Parathyroid adenoma (tissue), 2 donors: Measurements from ENCODE around the gene ARMC12.
"Not testable (repeated sequence)": the region's sequence is repeated elsewhere in the genome, so short reads cannot be mapped to it uniquely, and the experiment has no call there.

Source experiments
- H2AFZ ChIP-seq: fragments of 300-600 bp; sonication (generic); one replicate; pipeline ENCODE4 v1.7.0; 2017; ENCODE audit warnings: antibody characterized with exemption, mild to moderate bottlenecking
- H3K27ac ChIP-seq: fragments of 300-600 bp; sonication (generic); one replicate; pipeline ENCODE4 v1.7.0; 2017
- H3K27me3 ChIP-seq: fragments of 300-600 bp; sonication (generic); one replicate; pipeline ENCODE4 v1.7.0; 2017; ENCODE audit warnings: low read length; ENCODE audit not compliant: control insufficient read depth, insufficient read depth
- H3K36me3 ChIP-seq: fragments of 300-600 bp; sonication (generic); one replicate; pipeline ENCODE4 v1.7.0; 2017; ENCODE audit warnings: low read length; ENCODE audit not compliant: control insufficient read depth, insufficient read depth
- H3K4me1 ChIP-seq: fragments of 300-600 bp; sonication (generic); one replicate; pipeline ENCODE4 v1.7.0; 2017; ENCODE audit warnings: control low read depth
- H3K4me2 ChIP-seq: fragments of 300-600 bp; sonication (generic); one replicate; pipeline ENCODE4 v1.7.0; 2017; ENCODE audit warnings: low read length
- H3K4me3 ChIP-seq: fragments of 300-600 bp; sonication (generic); one replicate; pipeline ENCODE4 v1.7.0; 2017; ENCODE audit warnings: low read depth, low read length
- H3K79me2 ChIP-seq: fragments of 300-600 bp; sonication (generic); one replicate; pipeline ENCODE4 v1.7.0; 2017; ENCODE audit warnings: control low read depth
- H3K9ac ChIP-seq: fragments of 300-600 bp; sonication (generic); one replicate; pipeline ENCODE4 v1.7.0; 2017; ENCODE audit warnings: mild to moderate bottlenecking
- H3K9me3 ChIP-seq: fragments of 300-600 bp; sonication (generic); one replicate; pipeline ENCODE4 v1.7.0; 2017; ENCODE audit warnings: low read length; ENCODE audit not compliant: control insufficient read depth
- TF ChIP-seq, protein P1 (sequence below): fragments of 300-600 bp; sonication (generic); IDR thresholded peaks from one replicate; pipeline ENCODE4 v1.7.0; 2017; ENCODE audit warnings: antibody characterized with exemption, mild to moderate bottlenecking
- donor health status: primary hyperparathyroidism.

ARMC12 gene, protein sequence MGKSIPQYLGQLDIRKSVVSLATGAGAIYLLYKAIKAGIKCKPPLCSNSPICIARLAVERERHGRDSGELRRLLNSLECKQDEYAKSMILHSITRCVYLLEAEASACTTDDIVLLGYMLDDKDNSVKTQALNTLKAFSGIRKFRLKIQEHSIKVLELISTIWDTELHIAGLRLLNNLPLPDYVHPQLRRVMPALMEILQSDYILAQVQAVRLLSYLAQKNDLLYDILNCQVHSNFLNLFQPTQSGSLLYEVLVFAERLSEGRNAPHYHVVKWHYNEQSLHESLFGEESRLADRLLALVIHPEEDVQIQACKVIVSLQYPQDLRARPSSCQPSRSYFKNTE

DNA sequence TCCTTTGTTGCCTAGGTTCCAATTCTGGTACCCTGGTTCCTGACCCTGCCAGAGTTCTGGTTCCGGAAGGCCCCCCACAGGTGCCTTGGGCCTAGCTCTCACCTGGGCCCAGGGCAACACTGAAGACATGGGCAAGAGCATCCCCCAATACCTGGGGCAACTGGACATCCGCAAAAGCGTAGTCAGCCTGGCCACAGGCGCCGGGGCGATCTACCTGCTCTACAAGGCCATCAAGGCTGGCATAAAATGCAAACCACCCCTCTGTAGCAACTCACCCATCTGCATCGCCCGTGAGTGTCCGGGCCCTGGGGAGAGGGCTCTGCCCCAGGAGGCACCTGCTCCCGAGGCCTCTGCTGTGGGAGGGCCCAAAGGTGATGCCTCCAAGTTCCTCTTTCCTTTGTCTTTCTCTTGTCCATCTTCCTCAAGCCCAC is at the start of gene ARMC12:
TSS of gene ARMC12 (plus strand) at position 51 of the 431 bp plus-strand sequence. CDS start at position 128, 77 bp downstream.
- H3K27ac ChIP-seq, result no peak within 1 kb of the TSS
- H2AFZ ChIP-seq, result peak within 1 kb of the TSS; percentile 21
- no peak within 1 kb of the TSS for H3K4me2 ChIP-seq
- H3K9ac ChIP-seq, result no peak within 1 kb of the TSS
- H3K9me3 ChIP-seq, result no peaks in the 10 kb centered on the region
- no peaks in the 10 kb centered on the region for H3K79me2 ChIP-seq
- no peaks in the 10 kb centered on the region for H3K36me3 ChIP-seq
- TF ChIP-seq, protein P1, sequence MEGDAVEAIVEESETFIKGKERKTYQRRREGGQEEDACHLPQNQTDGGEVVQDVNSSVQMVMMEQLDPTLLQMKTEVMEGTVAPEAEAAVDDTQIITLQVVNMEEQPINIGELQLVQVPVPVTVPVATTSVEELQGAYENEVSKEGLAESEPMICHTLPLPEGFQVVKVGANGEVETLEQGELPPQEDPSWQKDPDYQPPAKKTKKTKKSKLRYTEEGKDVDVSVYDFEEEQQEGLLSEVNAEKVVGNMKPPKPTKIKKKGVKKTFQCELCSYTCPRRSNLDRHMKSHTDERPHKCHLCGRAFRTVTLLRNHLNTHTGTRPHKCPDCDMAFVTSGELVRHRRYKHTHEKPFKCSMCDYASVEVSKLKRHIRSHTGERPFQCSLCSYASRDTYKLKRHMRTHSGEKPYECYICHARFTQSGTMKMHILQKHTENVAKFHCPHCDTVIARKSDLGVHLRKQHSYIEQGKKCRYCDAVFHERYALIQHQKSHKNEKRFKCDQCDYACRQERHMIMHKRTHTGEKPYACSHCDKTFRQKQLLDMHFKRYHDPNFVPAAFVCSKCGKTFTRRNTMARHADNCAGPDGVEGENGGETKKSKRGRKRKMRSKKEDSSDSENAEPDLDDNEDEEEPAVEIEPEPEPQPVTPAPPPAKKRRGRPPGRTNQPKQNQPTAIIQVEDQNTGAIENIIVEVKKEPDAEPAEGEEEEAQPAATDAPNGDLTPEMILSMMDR, result no peak
- no peaks in the 10 kb centered on the region for H3K27me3 ChIP-seq
- peaks cover 17% of the 10 kb centered on the region for H3K4me1 ChIP-seq
- H3K4me3 ChIP-seq, result no peak within 1 kb of the TSS

DNA sequence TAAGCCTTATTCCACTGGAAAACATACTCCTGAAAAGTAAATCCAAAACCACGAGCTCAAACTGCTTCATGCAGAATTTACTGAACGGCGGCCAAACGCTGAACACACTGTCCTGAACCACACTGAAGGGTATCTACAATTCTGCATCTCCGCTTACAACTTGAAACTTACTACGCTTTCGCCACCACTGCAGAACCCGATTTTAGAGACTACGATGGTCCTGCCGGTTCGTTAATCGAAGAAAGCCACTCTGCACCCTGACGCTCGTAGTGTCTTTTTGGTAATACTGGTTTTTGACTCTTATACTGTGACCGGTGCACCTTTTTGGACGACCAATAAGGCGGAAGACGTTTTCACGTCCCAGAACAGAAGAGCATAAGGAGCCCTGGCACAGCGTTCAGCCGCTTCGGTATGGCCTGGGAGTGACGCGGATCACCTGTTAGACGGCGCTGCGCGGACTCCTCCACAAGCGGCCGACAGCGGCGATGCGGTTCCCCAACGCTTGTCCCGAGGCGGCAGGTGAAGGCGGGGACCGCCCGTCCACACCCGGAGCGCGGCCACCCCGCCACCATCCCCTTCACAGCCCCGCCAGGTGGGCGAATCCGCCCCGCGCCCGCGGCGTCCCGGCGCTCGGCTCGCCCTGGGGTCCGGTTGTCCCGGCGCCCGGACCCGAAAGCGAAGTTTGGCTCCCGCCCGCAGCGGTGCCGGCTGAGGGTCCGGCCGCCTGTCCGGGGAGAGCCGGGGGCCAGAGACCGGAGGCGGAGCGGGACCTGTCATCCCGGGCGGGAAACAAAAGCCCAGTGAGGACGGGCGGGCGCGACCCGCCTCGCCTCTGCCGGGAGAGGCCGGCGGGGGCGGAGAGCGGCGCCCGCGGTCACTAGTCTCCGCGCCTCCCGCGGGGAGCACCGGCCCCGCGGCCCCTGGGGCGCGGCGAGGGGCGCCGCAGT is 48.9 kb upstream of the ARMC12 start:
- Histone ChIP-seq H3K4me2 (peak overlapping the region; percentile 71), H3K4me1 (peaks cover 2% of the 10 kb centered on the region), H3K4me3 (peak overlapping the region; percentile 77), H3K36me3 (no peaks in the 10 kb centered on the region), H3K27me3 (no peaks in the 10 kb centered on the region), H2AFZ (peak overlapping the region; percentile 79), H3K79me2 (peaks cover 11% of the 10 kb centered on the region), H3K27ac (peak overlapping the region; percentile 75), H3K9me3 (no peaks in the 10 kb centered on the region), H3K9ac (peak overlapping the region; percentile 55)
- TF ChIP-seq, protein P1, result no peak

DNA sequence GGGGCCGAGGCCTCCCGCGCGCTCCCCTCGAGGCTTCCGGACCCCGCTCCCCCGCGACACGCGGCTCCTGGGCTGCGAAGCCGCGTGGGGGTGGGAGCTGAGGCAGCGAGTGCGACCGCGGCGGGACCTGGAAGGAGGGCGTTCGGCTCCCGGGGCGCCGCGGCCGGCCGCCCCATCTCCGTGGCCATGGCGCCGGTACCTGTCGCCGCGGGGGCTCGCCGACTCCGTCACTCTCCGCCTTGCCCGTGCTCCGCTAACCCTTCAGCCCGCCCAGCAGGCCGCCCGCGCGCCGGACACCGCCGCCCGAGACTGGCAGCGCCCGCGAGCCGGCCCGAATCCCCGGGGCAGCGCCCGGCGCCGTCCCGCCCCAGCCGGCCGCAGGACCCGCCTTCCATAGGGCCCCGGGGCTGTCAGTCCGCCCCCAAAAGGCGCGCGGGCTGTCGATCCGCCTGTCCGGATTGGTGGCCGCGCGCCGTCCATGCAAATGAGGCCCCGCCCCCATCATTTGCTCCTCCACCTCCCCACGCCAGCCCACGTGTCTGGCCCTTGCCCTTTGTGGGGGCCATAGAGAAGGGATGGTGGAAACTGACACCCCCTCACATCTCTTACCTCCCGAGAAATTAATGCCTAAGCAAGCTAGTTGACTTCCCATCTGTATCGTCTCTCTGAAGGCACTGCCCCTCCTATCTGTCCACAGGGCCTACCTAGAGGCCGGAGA is 48.1 kb upstream of the ARMC12 start, which contains the start of gene FKBP5:
TSS of gene FKBP5 (minus strand) at position 311 of the 718 bp plus-strand sequence. CDS start 46,091 bp downstream, outside the sequence.
- TF ChIP-seq, protein P1, result no peak
- peak within 1 kb of the TSS; percentile 75 for H3K27ac ChIP-seq
- H2AFZ ChIP-seq, result peak within 1 kb of the TSS; percentile 79
- H3K36me3 ChIP-seq, result no peaks in the 10 kb centered on the region
- no peaks in the 10 kb centered on the region for H3K9me3 ChIP-seq
- H3K4me2 ChIP-seq, result peak within 1 kb of the TSS; percentile 71
- peaks cover 2% of the 10 kb centered on the region for H3K4me1 ChIP-seq
- H3K27me3 ChIP-seq, result no peaks in the 10 kb centered on the region
- peak within 1 kb of the TSS; percentile 55 for H3K9ac ChIP-seq
- H3K4me3 ChIP-seq, result peak within 1 kb of the TSS; percentile 77
- peaks cover 9% of the 10 kb centered on the region for H3K79me2 ChIP-seq

DNA sequence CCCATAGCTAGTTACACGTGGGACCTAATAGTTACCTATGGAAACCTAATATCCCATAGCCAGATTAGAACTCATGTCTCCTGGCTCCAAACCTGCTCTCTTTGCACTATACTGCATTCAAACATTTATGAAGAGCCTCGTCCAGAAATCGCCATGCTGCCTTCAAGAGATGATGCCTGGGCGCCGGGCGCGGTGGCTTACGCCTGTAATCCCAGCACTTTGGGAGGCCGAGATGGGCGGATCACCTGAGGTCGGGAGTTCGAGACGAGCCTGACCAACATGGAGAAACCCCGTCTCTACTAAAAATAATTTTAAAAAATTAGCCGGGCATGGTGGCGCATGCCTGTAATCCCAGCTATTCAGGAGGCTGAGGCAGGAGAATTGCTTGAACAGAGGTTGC is 46.8 kb upstream of the ARMC12 start:
- not testable (repeated sequence) for H3K4me3 ChIP-seq, H3K9ac ChIP-seq
- H3K27ac ChIP-seq, result peak overlapping the region; percentile 68

More for the DNA sequence above, 46.8 kb upstream of the ARMC12 start:
- not testable (repeated sequence) for H3K27me3 ChIP-seq, H3K9me3 ChIP-seq, H3K36me3 ChIP-seq, H3K4me2 ChIP-seq, H3K4me1 ChIP-seq, H2AFZ ChIP-seq, H3K79me2 ChIP-seq
